T-helper 17 cell (primary cell): Measurements from ENCODE around the gene CH25H. TPM values are rescaled to one million over a fixed set of nuclear protein-coding genes. Genes with fewer than 3 reads are reported as not detected.

Experiments
- ATAC-seq: fragments of 150-1000 bp; cut with Tn5 transposase; 2 replicates; pipeline ENCODE4 v1.10.0; 2021; ENCODE audit warnings: mild to moderate bottlenecking, moderate library complexity
- DNase-seq, 3 donors: peaks; one replicate each; pipeline versions ENCODE4 v3.0.0 to v3.0.0-alpha.2; 2020 to 2021
- H3K9me3 ChIP-seq: one replicate; pipeline ENCODE4 v1.7.0; 2013; ENCODE audit warnings: low read length, mild to moderate bottlenecking; ENCODE audit not compliant: control insufficient read depth, poor library complexity, severe bottlenecking
- H3K27ac Mint-ChIP-seq: one replicate; pipeline ENCODE4 v1.8.0; 2022; ENCODE audit warnings: mild to moderate bottlenecking, moderate library complexity, mixed read lengths
- H3K27me3 Mint-ChIP-seq: one replicate; pipeline ENCODE4 v1.8.0; 2022; ENCODE audit warnings: mixed read lengths
- H3K36me3 Mint-ChIP-seq: one replicate; pipeline ENCODE4 v1.8.0; 2022; ENCODE audit warnings: low read depth, mixed read lengths
- H3K4me1 Mint-ChIP-seq: one replicate; pipeline ENCODE4 v1.8.0; 2022; ENCODE audit warnings: mild to moderate bottlenecking, mixed read lengths
- H3K4me3 Mint-ChIP-seq: one replicate; pipeline ENCODE4 v1.8.0; 2022; ENCODE audit warnings: mild to moderate bottlenecking, moderate library complexity, mixed read lengths
- total RNA-seq, 4 donors: library from RNA in 2 of 4; stranded (reverse) in 2 of 4; gene quantifications; one replicate each; pipeline ENCODE4 v1.2.3 and lab custom pipeline; 2022 to 2026

CH25H gene
- total RNA-seq, 2 donors from 2014 or later: 0.44 TPM; not detected in 1

- Mint-ChIP-seq H3K36me3 (no peaks in the 10 kb centered on the region), H3K27me3 (no peaks in the 10 kb centered on the region), H3K4me3 (no peak overlapping the region), H3K27ac (no peak overlapping the region), H3K4me1 (peaks cover 12% of the 10 kb centered on the region)
- DNase-seq (no peak), ATAC-seq (no peak)
- H3K9me3 ChIP-seq: no peaks in the 10 kb centered on the region
Observed at GRCh38 chr10:89241486-89242344, 34.6 kb upstream of the CH25H start.

DNA sequence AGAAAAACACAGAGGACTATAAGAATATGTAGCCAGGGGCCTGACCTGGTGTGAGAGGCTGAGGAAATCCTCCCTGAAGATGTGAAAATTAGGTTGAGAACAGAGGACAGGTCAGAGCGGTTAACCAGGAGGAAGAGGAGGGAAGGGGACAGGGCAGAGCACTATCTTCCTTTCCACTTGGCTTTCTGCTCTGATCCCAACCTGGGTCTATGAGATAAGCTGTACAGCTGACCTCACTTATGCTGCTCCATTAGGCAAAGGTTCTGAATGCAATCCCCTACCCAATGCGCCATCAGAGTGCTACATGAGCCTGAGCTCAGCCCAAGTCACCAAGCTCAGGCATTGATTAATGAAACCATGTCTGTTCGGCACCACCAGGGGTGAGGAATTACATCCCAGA lies 33.9 kb upstream of the CH25H start:
- Mint-ChIP-seq H3K36me3 (no peaks in the 10 kb centered on the region), H3K4me3 (no peak overlapping the region), H3K27me3 (no peaks in the 10 kb centered on the region), H3K27ac (no peak overlapping the region), H3K4me1 (peaks cover 18% of the 10 kb centered on the region)
- H3K9me3 ChIP-seq: no peaks in the 10 kb centered on the region
- DNase-seq (no peak), ATAC-seq (no peak)

DNA sequence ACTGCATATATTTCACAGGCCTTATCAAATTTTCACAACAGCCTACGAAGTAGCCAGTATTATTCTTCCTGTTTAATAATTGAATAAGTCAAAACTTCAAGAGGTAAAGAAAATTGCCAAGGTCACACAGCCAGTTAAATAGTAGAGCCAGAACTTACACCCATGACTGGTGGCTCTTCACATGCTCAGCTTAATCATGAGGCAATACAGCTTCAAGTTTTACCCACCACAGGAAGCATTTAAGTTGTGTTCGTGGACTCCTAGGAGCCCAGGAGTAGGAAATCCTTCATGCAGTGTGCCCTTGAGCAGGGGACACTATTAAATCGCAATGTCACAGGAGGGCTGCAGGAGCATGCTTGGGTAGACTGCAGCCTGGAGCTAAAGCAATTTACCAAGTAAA lies 33.4 kb upstream of the CH25H start:
- peaks cover 18% of the 10 kb centered on the region for H3K4me1 Mint-ChIP-seq
- ATAC-seq (no peak), DNase-seq (no peak)
- H3K9me3 ChIP-seq: no peaks in the 10 kb centered on the region
- H3K4me3 Mint-ChIP-seq: no peak overlapping the region
- H3K27ac Mint-ChIP-seq: no peak overlapping the region
- H3K27me3 Mint-ChIP-seq: no peaks in the 10 kb centered on the region
- H3K36me3 Mint-ChIP-seq: no peaks in the 10 kb centered on the region

DNA sequence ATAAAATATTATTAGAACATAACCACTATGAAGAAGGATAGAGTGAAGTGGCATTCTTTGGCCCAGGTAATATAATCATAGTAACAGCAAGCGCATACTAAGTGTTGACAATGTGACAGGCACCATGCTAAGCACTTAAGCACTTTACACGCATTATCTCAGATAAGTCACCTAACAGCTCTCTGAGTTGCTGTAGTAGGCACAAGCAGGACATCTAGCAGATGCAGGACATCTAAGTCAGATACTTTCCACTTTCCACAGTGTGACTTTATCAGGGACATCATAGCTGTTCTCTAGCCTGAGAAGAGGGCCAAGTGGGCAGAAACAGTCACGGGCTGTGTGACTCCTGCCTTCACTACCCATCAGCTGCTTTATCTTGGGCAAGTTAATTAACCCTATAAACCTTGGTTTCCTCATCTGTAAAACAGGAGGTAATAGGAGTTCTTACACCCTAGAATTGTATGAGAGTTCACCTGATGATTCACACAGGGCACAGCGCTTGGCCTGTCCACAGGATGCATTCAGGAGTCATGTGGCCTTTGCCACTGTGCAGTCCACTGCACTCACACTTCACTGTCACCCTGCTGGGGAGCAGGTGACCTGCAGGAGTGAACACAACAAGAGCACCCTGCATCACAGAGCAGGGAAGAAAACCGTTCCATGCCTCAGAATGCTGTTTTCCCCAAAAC lies 32.0 kb upstream of the CH25H start:
- H3K9me3 ChIP-seq: no peaks in the 10 kb centered on the region
- Mint-ChIP-seq H3K27ac (no peak overlapping the region), H3K4me1 (peaks cover 16% of the 10 kb centered on the region), H3K36me3 (peaks cover 2% of the 10 kb centered on the region), H3K4me3 (no peak overlapping the region), H3K27me3 (no peaks in the 10 kb centered on the region)
- ATAC-seq: no peak
- no peak for DNase-seq

GRCh38 chr10:89237849-89238248 lies 30.7 kb upstream of the CH25H start:
- no peaks in the 10 kb centered on the region for H3K9me3 ChIP-seq
- ATAC-seq (no peak), DNase-seq (no peak)
- Mint-ChIP-seq H3K27ac (no peak overlapping the region), H3K4me1 (peaks cover 15% of the 10 kb centered on the region), H3K4me3 (no peak overlapping the region), H3K36me3 (peaks cover 2% of the 10 kb centered on the region), H3K27me3 (no peaks in the 10 kb centered on the region)

DNA sequence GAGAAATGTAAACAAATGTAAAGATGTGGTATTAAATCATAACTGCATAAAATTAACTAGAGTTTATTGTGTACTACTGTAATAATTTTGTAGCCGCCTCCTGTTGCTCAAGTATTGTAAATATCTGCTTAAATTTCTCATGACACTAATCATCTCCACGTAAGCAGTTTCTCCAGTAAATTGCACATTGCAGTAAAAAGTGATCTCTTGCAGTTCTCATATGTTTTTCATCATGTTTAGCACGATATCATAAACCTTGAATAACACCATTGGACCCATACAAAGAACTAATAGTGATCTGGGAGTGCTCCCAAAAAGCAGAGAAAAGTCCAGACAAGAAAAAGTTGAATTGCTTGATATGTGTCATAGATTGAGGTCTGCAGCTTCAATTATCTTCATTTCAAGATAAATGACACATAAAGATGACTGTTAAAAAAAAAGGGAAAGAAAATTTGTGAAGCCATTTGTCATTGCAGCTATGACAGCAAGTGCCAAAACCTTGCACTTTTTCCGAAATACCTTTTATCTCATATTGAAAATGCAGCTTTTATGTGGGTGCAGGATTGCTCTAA lies 29.2 kb upstream of the CH25H start:
- no peak for ATAC-seq
- peaks cover 2% of the 10 kb centered on the region for H3K36me3 Mint-ChIP-seq

DNA sequence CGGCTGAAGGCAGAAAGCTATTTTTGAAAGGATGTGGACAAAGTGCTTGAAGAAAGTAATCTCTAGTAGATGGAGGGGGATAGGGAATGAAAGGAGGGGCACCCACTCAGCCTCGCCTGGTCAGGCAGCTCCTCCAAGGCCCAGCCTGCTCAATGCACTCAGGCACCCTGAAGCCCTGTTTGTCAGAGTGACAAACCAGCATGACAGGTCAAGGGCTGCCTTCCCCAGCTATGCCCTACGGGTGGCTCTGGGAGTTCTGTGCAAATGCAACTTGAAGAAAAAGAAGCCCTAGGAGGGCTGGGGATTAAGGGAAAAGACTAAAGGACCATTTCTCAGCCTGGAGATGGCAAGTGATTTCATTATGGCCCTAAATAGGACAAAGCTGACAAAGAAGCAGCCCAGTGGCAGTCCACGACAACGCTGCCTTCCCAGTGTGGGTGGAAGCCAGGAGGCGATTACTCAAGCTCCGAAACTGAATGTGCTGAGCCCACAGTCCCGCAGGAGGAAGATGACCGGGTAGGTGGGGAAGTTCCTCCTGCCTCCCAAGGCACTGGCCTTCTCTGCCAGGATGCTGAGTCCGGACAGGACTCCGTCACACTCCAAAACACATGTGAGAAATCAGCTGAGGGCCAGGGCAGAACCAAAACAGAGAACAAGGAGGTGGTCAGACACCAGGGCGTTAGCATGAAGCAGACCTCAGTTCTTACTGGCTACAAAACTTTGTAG lies 28.1 kb upstream of the CH25H start:
- H3K27ac Mint-ChIP-seq: peak overlapping the region; percentile 16
- H3K36me3 Mint-ChIP-seq: peaks cover 2% of the 10 kb centered on the region
- no peak overlapping the region for H3K4me3 Mint-ChIP-seq
- H3K27me3 Mint-ChIP-seq: no peaks in the 10 kb centered on the region
- no peaks in the 10 kb centered on the region for H3K9me3 ChIP-seq
- H3K4me1 Mint-ChIP-seq: peaks cover 8% of the 10 kb centered on the region
- no peak for ATAC-seq
- DNase-seq: no peak

More for the DNA sequence above, 29.2 kb upstream of the CH25H start:
- Mint-ChIP-seq H3K27ac (no peak overlapping the region), H3K27me3 (no peaks in the 10 kb centered on the region), H3K4me1 (peaks cover 12% of the 10 kb centered on the region), H3K4me3 (no peak overlapping the region)
- no peaks in the 10 kb centered on the region for H3K9me3 ChIP-seq
- no peak for DNase-seq

DNA sequence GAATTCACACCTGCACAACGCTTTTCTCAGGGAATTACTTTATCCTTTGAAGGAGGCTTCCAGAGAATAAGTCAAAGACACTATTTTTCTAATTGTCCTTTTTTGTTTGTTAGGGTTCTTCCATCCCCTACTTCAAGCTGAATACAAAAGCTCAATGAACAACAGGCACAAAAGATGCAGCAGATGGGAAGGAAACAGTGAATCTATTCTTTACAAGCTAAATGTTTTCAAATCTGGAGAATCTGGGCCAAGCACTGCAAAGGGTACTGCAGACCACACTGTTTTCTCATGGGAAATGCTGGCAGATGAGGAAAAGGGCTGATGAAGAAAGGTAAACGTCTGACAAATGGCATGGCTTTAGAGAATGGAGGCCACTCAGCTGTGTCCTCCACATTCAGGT lies 25.9 kb upstream of the CH25H start:
- Mint-ChIP-seq H3K27ac (peak overlapping the region; percentile 27), H3K36me3 (peaks cover 4% of the 10 kb centered on the region), H3K27me3 (no peaks in the 10 kb centered on the region), H3K4me3 (no peak overlapping the region), H3K4me1 (peaks cover 7% of the 10 kb centered on the region)
- DNase-seq (no peak), ATAC-seq (no peak)
- no peaks in the 10 kb centered on the region for H3K9me3 ChIP-seq

DNA sequence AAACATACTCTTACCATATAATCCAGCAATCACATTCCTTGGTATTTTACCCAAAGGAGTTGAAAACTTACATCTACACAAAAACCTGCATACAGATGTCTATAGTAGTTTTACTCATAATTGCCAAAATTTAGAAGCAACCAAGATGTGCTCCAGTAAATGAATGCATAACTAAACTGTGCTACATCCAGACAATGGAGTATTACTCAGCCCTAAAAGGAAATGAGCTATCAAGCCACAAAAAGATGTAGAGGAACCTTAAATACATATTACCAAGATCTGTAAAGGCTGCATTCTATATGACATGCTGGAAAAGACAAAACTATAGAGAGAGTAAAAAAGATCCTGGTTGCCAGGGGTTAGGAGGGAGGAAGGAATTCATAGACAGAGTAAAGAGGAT lies 21.8 kb upstream of the CH25H start:
- Mint-ChIP-seq H3K27me3 (no peaks in the 10 kb centered on the region), H3K4me1 (no peaks in the 10 kb centered on the region), H3K4me3 (no peak overlapping the region), H3K27ac (no peak overlapping the region), H3K36me3 (peaks cover 2% of the 10 kb centered on the region)
- DNase-seq (no peak), ATAC-seq (no peak)
- H3K9me3 ChIP-seq: no peaks in the 10 kb centered on the region

- ATAC-seq (no peak), DNase-seq (no peak)
- H3K4me3 Mint-ChIP-seq: no peak overlapping the region
- H3K36me3 Mint-ChIP-seq: peaks cover 2% of the 10 kb centered on the region
- H3K4me1 Mint-ChIP-seq: no peaks in the 10 kb centered on the region
- H3K27ac Mint-ChIP-seq: no peak overlapping the region
- H3K9me3 ChIP-seq: no peaks in the 10 kb centered on the region
- H3K27me3 Mint-ChIP-seq: no peaks in the 10 kb centered on the region
Observed at GRCh38 chr10:89228146-89228545, 21.0 kb upstream of the CH25H start.

DNA sequence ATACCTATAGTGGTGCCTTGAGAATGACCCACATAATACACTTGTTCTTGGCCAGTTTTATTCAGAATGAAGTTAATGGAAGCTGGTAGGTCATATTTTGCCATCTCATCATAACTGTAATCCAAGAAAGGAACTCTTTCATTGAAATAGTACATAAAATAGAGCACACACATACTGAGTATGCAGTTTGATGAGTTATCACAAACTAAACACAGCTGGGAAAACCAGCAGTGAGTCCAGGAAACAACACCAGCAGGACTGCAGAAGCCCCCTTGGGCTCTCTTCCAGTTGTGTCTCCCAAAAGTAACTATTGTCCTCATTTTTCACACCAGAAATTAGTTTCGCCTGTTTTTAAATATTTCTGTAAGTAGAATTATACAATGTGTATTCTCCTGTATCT lies 19.8 kb upstream of the CH25H start:
- ATAC-seq: no peak
- H3K4me3 Mint-ChIP-seq: no peak overlapping the region
- no peaks in the 10 kb centered on the region for H3K27me3 Mint-ChIP-seq
- peaks cover 2% of the 10 kb centered on the region for H3K36me3 Mint-ChIP-seq
- no peak for DNase-seq
- no peak overlapping the region for H3K27ac Mint-ChIP-seq
- H3K4me1 Mint-ChIP-seq: no peaks in the 10 kb centered on the region
- no peaks in the 10 kb centered on the region for H3K9me3 ChIP-seq

- H3K27me3 Mint-ChIP-seq: no peaks in the 10 kb centered on the region
- no peaks in the 10 kb centered on the region for H3K4me1 Mint-ChIP-seq
- ATAC-seq (peak; percentile 40), DNase-seq (no peak)
- H3K36me3 Mint-ChIP-seq: peaks cover 2% of the 10 kb centered on the region
- peak overlapping the region; percentile 21 for H3K4me3 Mint-ChIP-seq
- H3K9me3 ChIP-seq: no peaks in the 10 kb centered on the region
- H3K27ac Mint-ChIP-seq: no peak overlapping the region
Observed at GRCh38 chr10:89224739-89225443, 17.8 kb upstream of the CH25H start.
